ENCODE data around the gene SRGAP3.

The SRGAP3 gene

DNA sequence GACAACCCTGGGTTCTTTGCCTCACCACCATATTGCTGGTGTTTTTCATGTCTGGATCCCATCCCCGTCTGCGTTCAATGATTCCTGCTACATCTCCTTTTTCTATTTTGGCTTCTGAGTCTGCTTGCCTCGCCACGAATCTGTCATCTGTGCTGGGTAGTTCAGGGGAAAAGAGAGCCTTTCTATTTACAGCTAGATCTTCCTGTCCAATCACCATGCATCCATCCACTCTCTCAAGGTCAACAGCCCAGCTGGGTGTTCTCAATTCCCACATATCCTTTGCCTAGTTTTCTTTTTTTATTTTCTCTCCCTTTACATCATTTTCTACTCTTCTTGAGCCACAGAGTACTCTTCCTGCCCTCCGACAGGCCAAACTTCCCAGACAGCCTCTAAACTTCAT, 181.4 kb downstream of the SRGAP3 start:
- TF ChIP-seq EP300 (IDR thresholded peaks at IDR 0.05; ENCODE audit: borderline replicate concordance): no peak
- TF ChIP-seq RAD21 (IDR thresholded peaks at IDR 0.05; ENCODE audit: low read depth): no peak
- TF ChIP-seq ZBTB7A (IDR thresholded peaks at IDR 0.05; ENCODE audit: low read depth): no peak
- no peak for TF ChIP-seq EGR1 (IDR thresholded peaks at IDR 0.05)
- TF ChIP-seq TCF12 (IDR thresholded peaks at IDR 0.05; ENCODE audit: low read depth): no peak
- TF ChIP-seq REST (IDR thresholded peaks at IDR 0.05; ENCODE audit: low read depth): no peak
- TF ChIP-seq TEAD4 (IDR thresholded peaks at IDR 0.05): no peak
- TF ChIP-seq TAF1 (IDR thresholded peaks at IDR 0.05; ENCODE audit: low read depth): no peak
- TF ChIP-seq USF1 (IDR thresholded peaks at IDR 0.05): no peak
- TF ChIP-seq CREB1 (IDR thresholded peaks at IDR 0.05; ENCODE audit: low read depth): no peak
- no peak for TF ChIP-seq YY1 (IDR thresholded peaks at IDR 0.05; ENCODE audit: low read depth)
- no peak for TF ChIP-seq MAX (IDR thresholded peaks at IDR 0.05)
- no peak for TF ChIP-seq FOXM1 (IDR thresholded peaks at IDR 0.05; ENCODE audit: borderline replicate concordance, low read depth)
- TF ChIP-seq CEBPB (IDR thresholded peaks at IDR 0.05): no peak
- TF ChIP-seq NFIC (IDR thresholded peaks at IDR 0.05): no peak

DNA sequence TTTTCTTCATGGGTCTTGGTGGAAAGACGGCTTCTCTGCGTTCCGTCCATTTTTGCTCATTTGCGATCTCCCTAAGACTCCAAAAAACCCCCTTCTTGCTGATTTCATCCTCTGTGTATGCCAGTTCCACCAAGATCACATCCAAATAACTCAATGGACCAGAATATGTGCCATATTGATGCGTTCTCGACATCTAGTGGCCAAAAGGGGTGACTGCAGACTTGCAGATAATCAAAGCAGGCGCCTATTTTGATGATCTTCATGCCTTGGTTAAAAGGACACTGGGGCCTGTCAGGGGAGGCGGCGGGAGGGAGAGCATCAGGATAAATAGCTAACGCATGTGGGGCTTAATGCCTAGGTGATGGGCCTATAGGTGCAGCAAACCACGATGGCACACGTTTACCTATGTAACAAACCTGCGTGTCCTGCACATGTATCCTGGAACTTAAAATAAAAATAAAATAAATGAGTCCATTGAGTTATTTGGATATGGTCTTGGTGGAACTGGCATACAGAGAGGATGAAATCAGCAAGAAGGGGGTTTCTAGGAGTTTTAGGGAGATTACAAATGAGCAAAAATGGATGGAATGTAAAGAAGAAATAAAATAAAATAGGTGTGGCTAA, 182.0 kb downstream of the SRGAP3 start:
- TF ChIP-seq MAX (IDR thresholded peaks at IDR 0.05) (no peak), RAD21 (IDR thresholded peaks at IDR 0.05; ENCODE audit: low read depth) (peak; percentile 95)

GRCh38 chr3:9066775-9067174, 182.7 kb downstream of the SRGAP3 start:
- TF ChIP-seq EGR1 (IDR thresholded peaks at IDR 0.05): no peak
- no peak for TF ChIP-seq TAF1 (IDR thresholded peaks at IDR 0.05; ENCODE audit: low read depth)
- TF ChIP-seq RAD21 (IDR thresholded peaks at IDR 0.05; ENCODE audit: low read depth): no peak
- TF ChIP-seq ZBTB7A (IDR thresholded peaks at IDR 0.05; ENCODE audit: low read depth): no peak
- no peak for TF ChIP-seq FOXM1 (IDR thresholded peaks at IDR 0.05; ENCODE audit: borderline replicate concordance, low read depth)
- no peak for TF ChIP-seq YY1 (IDR thresholded peaks at IDR 0.05; ENCODE audit: low read depth)
- no peak for TF ChIP-seq TEAD4 (IDR thresholded peaks at IDR 0.05)
- no peak for TF ChIP-seq CREB1 (IDR thresholded peaks at IDR 0.05; ENCODE audit: low read depth)
- no peak for TF ChIP-seq EP300 (IDR thresholded peaks at IDR 0.05; ENCODE audit: borderline replicate concordance)
- no peak for TF ChIP-seq USF1 (IDR thresholded peaks at IDR 0.05)
- no peak for TF ChIP-seq TCF12 (IDR thresholded peaks at IDR 0.05; ENCODE audit: low read depth)
- no peak for TF ChIP-seq CEBPB (IDR thresholded peaks at IDR 0.05)
- TF ChIP-seq MAX (IDR thresholded peaks at IDR 0.05): no peak
- no peak for TF ChIP-seq NFIC (IDR thresholded peaks at IDR 0.05)
- no peak for TF ChIP-seq REST (IDR thresholded peaks at IDR 0.05; ENCODE audit: low read depth)

DNA sequence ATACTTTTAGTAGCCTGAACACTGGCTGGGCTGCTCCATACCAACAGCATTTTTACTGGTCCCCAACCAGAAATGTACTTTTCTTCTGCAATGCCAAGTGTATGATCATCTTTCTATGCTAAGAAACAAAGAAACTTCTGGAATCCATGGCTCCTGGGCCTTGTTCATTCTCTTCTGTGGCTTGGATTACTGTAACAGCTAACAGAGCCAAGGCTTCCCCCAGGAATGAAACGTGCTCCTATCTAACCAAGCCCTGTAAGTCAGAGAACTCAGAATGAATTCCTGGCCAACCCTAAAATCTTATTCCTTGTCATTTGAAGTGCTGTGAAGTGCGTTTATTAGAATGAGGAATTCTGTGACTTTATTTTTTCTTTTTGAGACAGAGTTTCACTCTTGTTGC, 183.3 kb downstream of the SRGAP3 start:
- TF ChIP-seq CEBPB (IDR thresholded peaks at IDR 0.05) (no peak), ZBTB7A (IDR thresholded peaks at IDR 0.05; ENCODE audit: low read depth) (no peak)

- TF ChIP-seq TCF12 (IDR thresholded peaks at IDR 0.05; ENCODE audit: low read depth): no peak
Measured at GRCh38 chr3:9064850-9065249, 184.6 kb downstream of the SRGAP3 start.

- TF ChIP-seq TAF1 (IDR thresholded peaks at IDR 0.05; ENCODE audit: low read depth): no peak
- no peak for TF ChIP-seq NFIC (IDR thresholded peaks at IDR 0.05)
- TF ChIP-seq TCF12 (IDR thresholded peaks at IDR 0.05; ENCODE audit: low read depth): no peak
- no peak for TF ChIP-seq CREB1 (IDR thresholded peaks at IDR 0.05; ENCODE audit: low read depth)
- TF ChIP-seq REST (IDR thresholded peaks at IDR 0.05; ENCODE audit: low read depth): no peak
- TF ChIP-seq MAX (IDR thresholded peaks at IDR 0.05): no peak
- TF ChIP-seq EP300 (IDR thresholded peaks at IDR 0.05; ENCODE audit: borderline replicate concordance): no peak
- no peak for TF ChIP-seq ZBTB7A (IDR thresholded peaks at IDR 0.05; ENCODE audit: low read depth)
- no peak for TF ChIP-seq RAD21 (IDR thresholded peaks at IDR 0.05; ENCODE audit: low read depth)
- no peak for TF ChIP-seq FOXM1 (IDR thresholded peaks at IDR 0.05; ENCODE audit: borderline replicate concordance, low read depth)
- TF ChIP-seq YY1 (IDR thresholded peaks at IDR 0.05; ENCODE audit: low read depth): no peak
- TF ChIP-seq USF1 (IDR thresholded peaks at IDR 0.05): no peak
- no peak for TF ChIP-seq TEAD4 (IDR thresholded peaks at IDR 0.05)
- TF ChIP-seq CEBPB (IDR thresholded peaks at IDR 0.05): no peak
- TF ChIP-seq EGR1 (IDR thresholded peaks at IDR 0.05): no peak
Measured at GRCh38 chr3:9064251-9064650, 185.2 kb downstream of the SRGAP3 start.
